ENCODE measurements around the gene FOXO3. TPM values are rescaled to one million over a fixed set of nuclear protein-coding genes. Genes with fewer than 3 reads are reported as not detected.

Gene FOXO3
- total and polyA plus RNA-seq, 2 of the 8 experiments (the other 6 are each of a cell fraction or from before 2014, with no cell fraction given) = 13.1 to 19.3 TPM

DNA sequence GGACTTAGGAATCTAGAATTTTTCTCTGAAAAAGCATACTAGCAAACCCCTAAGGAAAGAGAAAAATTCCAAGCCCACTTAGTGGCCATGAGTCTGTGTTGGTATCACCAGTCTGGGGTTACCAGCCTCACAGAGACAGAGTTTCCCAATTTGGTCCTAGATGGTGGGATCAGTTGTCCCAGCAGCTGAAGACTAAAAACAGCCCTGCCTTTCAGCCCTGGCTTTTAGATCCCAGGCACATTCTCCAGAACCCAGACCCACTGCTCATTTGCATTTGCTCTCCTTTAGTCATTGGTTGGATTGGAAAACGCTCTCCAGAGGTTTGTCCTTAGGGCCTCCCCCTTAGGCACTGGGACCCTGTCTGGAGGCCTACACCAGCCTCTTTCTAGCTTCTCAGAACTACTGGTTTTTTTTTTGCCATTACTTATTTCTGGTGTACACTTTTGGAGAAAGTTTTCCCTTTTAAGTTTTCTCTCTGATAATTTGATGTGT is 39.1 kb upstream of the FOXO3 start (continued):
- TF ChIP-seq JUN (IDR thresholded peaks at IDR 0.05; ENCODE audit: low read depth, low read length) = no peak
- no peak for TF ChIP-seq SP2 (IDR thresholded peaks at IDR 0.05; ENCODE audit: low read length)
- no peak for TF ChIP-seq CBX5 (IDR thresholded peaks at IDR 0.05; ENCODE audit: low read depth, low read length)
